K562 (cell line): ENCODE measurements around the gene HNRNPA2B1.

Experiments used
- CEBPZ ChIP-seq: fragments of 150-350 bp; IDR thresholded peaks from 2 replicates; pipeline ENCODE4 v1.6.1; 2014; ENCODE audit warnings: low read depth, mild to moderate bottlenecking, low read length, borderline replicate concordance
- EP300 ChIP-seq: IDR thresholded peaks from 2 replicates; pipeline ENCODE4 v1.6.1; 2012; ENCODE audit warnings: low read length, improper control_type of control experiment
- ETV1 ChIP-seq: fragments of 450-650 bp; conservative IDR thresholded peaks from 2 replicates; pipeline ENCODE4 v1.6.1; 2016; ENCODE audit warnings: missing genetic modification characterization, control low read depth, low read depth, missing compliant biosample characterization
- UBTF ChIP-seq, 2 experiments: IDR thresholded peaks; 2 replicates each; pipeline ENCODE4 v1.6.1; 2012; ENCODE audit warnings: improper control_type of control experiment in 2 of 2, low read depth in 2 of 2, low read length in 2 of 2, borderline replicate concordance in 1 of 2
- USF2 ChIP-seq: sonication (generic); formaldehyde crosslinking; IDR thresholded peaks from 2 replicates; pipeline ENCODE4 v1.5.0; 2020; ENCODE audit warnings: missing genetic modification reagents
- ZNF398 ChIP-seq: fragments of 250-450 bp; sonication (Bioruptor Pico); IDR thresholded peaks from 2 replicates; pipeline ENCODE4 v1.8.0; 2021; ENCODE audit warnings: moderate library complexity, mild to moderate bottlenecking, inconsistent platforms

- no peak for TF ChIP-seq UBTF (IDR thresholded peaks at IDR 0.05; ENCODE audit: borderline replicate concordance in 1 of 2, low read depth in 2 of 2, low read length in 2 of 2)
- TF ChIP-seq ETV1 (tag), result no peak
- no peak for TF ChIP-seq ZNF398
- no peak for TF ChIP-seq USF2 (CRISPR knock-in tag)
- no peak for TF ChIP-seq CEBPZ
- no peak for TF ChIP-seq EP300
Observed at GRCh38 chr7:26195182-26195581, 5.4 kb downstream of the HNRNPA2B1 start.
